ENCODE results near the gene KRTAP9-9. TPM values are rescaled to one million over a fixed set of nuclear protein-coding genes. Genes with fewer than 3 reads are reported as not detected.

Gene KRTAP9-9
- total and polyA plus RNA-seq, 9 of the 15 experiments (the other 6 are each of a cell fraction or from before 2014, with no cell fraction given) = not detected

DNA sequence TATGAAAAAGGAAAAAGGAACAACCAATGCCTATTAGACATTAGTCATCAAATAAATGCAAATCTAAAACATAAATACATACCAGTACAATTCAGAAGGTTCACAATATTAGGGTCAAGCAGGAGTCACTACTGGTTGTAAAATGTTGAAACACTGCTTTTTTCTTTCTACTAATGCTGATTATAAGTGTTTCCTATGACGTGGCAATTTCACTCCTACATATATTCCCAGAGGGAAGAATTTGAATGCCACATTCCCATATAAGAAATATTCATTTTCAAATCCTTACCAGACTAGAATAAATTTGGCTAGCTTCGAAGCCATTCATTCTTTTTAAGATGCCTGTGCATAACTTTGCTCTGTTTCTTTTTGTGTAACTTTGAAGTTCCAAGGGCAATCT, 31.4 kb upstream of the KRTAP9-9 start:
- Histone ChIP-seq H3K4me1 (replicated peaks in 1 of 2; ENCODE audit: control insufficient read depth in 2 of 2, insufficient read depth in 2 of 2, low read length in 2 of 2) (no peaks in the 10 kb centered on the region), H3K27me3 (ENCODE audit: control insufficient read depth in 2 of 2, insufficient read depth in 2 of 2, low read length in 2 of 2) (no peaks in the 10 kb centered on the region; a peak in 1 of 5 replicates), H3K79me2 (ENCODE audit: control insufficient read depth, insufficient read depth, low read length) (no peaks in the 10 kb centered on the region), H3K4me2 (ENCODE audit: insufficient read depth, low read length) (no peak overlapping the region), H3K36me3 (ENCODE audit: control insufficient read depth, insufficient read depth, low read length) (no peaks in the 10 kb centered on the region), H4K20me1 (replicated peaks; ENCODE audit: control insufficient read depth, insufficient read depth, low read length) (no peaks in the 10 kb centered on the region), H3K9ac (ENCODE audit: insufficient read depth in 1 of 2, low read depth in 2 of 2, low read length in 2 of 2) (no peak overlapping the region), H3K9me3 (replicated peaks; ENCODE audit: control insufficient read depth, insufficient read depth, low read depth, low read length) (no peaks in the 10 kb centered on the region), H2AFZ (ENCODE audit: low read depth, low read length) (no peak overlapping the region), H3K27ac (ENCODE audit: extremely low read depth, low read depth, low read length) (no peak overlapping the region), H3K4me3 (no peak overlapping the region), H3K9me1 (ENCODE audit: control insufficient read depth, insufficient read depth, low read length) (no peaks in the 10 kb centered on the region)
- no TSS peak for BruUV-seq (replicated peaks)
- intact Hi-C loops (cut with micrococcal nuclease) = no loop called here
- CTCF ChIA-PET (ENCODE audit: low intra/inter-chr PET ratio) = no interaction called here
- in situ Hi-C loops (cut with MboI) = no loop called here
- WGBS (ENCODE audit: insufficient coverage, low coverage, missing lambda C conversion rate) = 0% methylated on average over 2 of the region's 2 CpGs
- DNase-seq (ENCODE audit: extremely low read depth in 1 of 4, low spot score in 3 of 4) = no peak
- FAIRE-seq = no peak
- POLR2A ChIA-PET = no interaction called here
- no peak for ATAC-seq
- no peak for TF ChIP-seq KAT7 (CRISPR knock-in tag; IDR thresholded peaks at IDR 0.05; ENCODE audit: borderline replicate concordance)
- TF ChIP-seq TAL1 (IDR thresholded peaks at IDR 0.05) = no peak
- TF ChIP-seq ZNF316 (IDR thresholded peaks at IDR 0.05) = peak; percentile 14; the same call in 1 of the 2 replicates
- TF ChIP-seq KLF16 (IDR thresholded peaks at IDR 0.05) = no peak
- TF ChIP-seq HOXB6 (CRISPR knock-in tag; IDR thresholded peaks at IDR 0.05; ENCODE audit: borderline replicate concordance) = no peak
- no peak for TF ChIP-seq NFXL1 (CRISPR knock-in tag; IDR thresholded peaks at IDR 0.05)
- TF ChIP-seq PCBP1 (IDR thresholded peaks at IDR 0.05; ENCODE audit: low read depth, low read length, poor library complexity, severe bottlenecking) = no peak

DNA sequence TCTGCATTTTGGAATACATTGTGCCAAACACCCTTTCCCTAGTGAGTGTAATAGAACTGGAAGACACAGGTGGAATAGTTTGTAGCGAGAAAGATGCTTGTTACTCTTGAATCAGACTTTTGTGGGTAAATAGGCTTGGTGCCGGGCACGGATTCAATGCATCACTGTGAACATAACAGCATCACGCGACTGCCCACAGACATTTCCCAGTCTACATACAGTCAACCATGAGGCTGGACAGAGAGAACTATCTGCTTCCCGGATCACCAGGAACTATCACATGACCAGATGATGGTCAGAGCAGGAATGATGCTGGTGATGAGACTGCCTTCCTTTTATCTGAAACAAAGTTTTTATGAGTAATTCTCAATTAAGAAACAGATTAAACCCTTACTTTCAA, 29.1 kb upstream of the KRTAP9-9 start:
- no peaks in the 10 kb centered on the region; a peak in 1 of 5 replicates for H3K27me3 ChIP-seq (ENCODE audit: control insufficient read depth in 2 of 2, insufficient read depth in 2 of 2, low read length in 2 of 2)
- H3K9ac ChIP-seq (ENCODE audit: insufficient read depth in 1 of 2, low read depth in 2 of 2, low read length in 2 of 2) = no peak overlapping the region
- TF ChIP-seq BRD4 (IDR thresholded peaks at IDR 0.05) (no peak), KAT8 (IDR thresholded peaks at IDR 0.05; ENCODE audit: low read depth) (no peak), NR4A1 (CRISPR knock-in tag; IDR thresholded peaks at IDR 0.05) (no peak), NR4A1 (tag; IDR thresholded peaks at IDR 0.05) (no peak), KAT2B (IDR thresholded peaks at IDR 0.05; ENCODE audit: low read depth, low read length) (no peak), E2F3 (CRISPR knock-in tag; IDR thresholded peaks at IDR 0.05) (no peak)
- TF ChIP-seq, protein P1, sequence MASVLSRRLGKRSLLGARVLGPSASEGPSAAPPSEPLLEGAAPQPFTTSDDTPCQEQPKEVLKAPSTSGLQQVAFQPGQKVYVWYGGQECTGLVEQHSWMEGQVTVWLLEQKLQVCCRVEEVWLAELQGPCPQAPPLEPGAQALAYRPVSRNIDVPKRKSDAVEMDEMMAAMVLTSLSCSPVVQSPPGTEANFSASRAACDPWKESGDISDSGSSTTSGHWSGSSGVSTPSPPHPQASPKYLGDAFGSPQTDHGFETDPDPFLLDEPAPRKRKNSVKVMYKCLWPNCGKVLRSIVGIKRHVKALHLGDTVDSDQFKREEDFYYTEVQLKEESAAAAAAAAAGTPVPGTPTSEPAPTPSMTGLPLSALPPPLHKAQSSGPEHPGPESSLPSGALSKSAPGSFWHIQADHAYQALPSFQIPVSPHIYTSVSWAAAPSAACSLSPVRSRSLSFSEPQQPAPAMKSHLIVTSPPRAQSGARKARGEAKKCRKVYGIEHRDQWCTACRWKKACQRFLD (CRISPR knock-in tag; IDR thresholded peaks at IDR 0.05) = no peak
- TF ChIP-seq, protein P2, sequence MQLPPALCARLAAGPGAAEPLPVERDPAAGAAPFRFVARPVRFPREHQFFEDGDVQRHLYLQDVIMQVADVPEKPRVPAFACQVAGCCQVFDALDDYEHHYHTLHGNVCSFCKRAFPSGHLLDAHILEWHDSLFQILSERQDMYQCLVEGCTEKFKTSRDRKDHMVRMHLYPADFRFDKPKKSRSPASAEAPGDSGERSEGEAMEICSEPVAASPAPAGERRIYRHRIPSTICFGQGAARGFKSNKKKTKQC (CRISPR knock-in tag; IDR thresholded peaks at IDR 0.05) = no peak
- TF ChIP-seq, protein P3, sequence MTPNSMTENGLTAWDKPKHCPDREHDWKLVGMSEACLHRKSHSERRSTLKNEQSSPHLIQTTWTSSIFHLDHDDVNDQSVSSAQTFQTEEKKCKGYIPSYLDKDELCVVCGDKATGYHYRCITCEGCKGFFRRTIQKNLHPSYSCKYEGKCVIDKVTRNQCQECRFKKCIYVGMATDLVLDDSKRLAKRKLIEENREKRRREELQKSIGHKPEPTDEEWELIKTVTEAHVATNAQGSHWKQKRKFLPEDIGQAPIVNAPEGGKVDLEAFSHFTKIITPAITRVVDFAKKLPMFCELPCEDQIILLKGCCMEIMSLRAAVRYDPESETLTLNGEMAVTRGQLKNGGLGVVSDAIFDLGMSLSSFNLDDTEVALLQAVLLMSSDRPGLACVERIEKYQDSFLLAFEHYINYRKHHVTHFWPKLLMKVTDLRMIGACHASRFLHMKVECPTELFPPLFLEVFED (CRISPR knock-in tag; conservative IDR thresholded peaks at IDR 0.05) = no peak

More for the DNA sequence above, 29.1 kb upstream of the KRTAP9-9 start:
- in situ Hi-C loops (cut with MboI) = no loop called here
- no peak overlapping the region for H3K4me3 ChIP-seq
- CTCF ChIA-PET (ENCODE audit: low intra/inter-chr PET ratio) = no interaction called here
- POLR2A ChIA-PET = interaction anchor here (0.7 kb wide), 1 partner anchor 225 kb away, joined by 3 read pairs; no protein-coding TSS in a partner anchor
- intact Hi-C loops (cut with micrococcal nuclease) = no loop called here
- no peak for FAIRE-seq
- no peaks in the 10 kb centered on the region for H3K9me1 ChIP-seq (ENCODE audit: control insufficient read depth, insufficient read depth, low read length)
- WGBS (ENCODE audit: insufficient coverage, low coverage, missing lambda C conversion rate) = 1% methylated on average over 6 of the region's 6 CpGs
- ATAC-seq = no peak
- H3K9me3 ChIP-seq (replicated peaks; ENCODE audit: control insufficient read depth, insufficient read depth, low read depth, low read length) = no peaks in the 10 kb centered on the region
- no peaks in the 10 kb centered on the region for H4K20me1 ChIP-seq (replicated peaks; ENCODE audit: control insufficient read depth, insufficient read depth, low read length)
- no peaks in the 10 kb centered on the region for H3K36me3 ChIP-seq (ENCODE audit: control insufficient read depth, insufficient read depth, low read length)
- H3K4me1 ChIP-seq (replicated peaks in 1 of 2; ENCODE audit: control insufficient read depth in 2 of 2, insufficient read depth in 2 of 2, low read length in 2 of 2) = no peaks in the 10 kb centered on the region
- no peaks in the 10 kb centered on the region for H3K79me2 ChIP-seq (ENCODE audit: control insufficient read depth, insufficient read depth, low read length)
- H3K4me2 ChIP-seq (ENCODE audit: insufficient read depth, low read length) = no peak overlapping the region
- BruUV-seq (replicated peaks) = no TSS peak
- no peak overlapping the region for H3K27ac ChIP-seq (ENCODE audit: extremely low read depth, low read depth, low read length)
- no peak overlapping the region for H2AFZ ChIP-seq (ENCODE audit: low read depth, low read length)
- no peak for DNase-seq (ENCODE audit: extremely low read depth in 1 of 4, low spot score in 3 of 4)
